Loucy (cell line): ENCODE measurements around the gene SLC25A6.

Experiments used
- H2AFZ ChIP-seq: fragments of 200-600 bp; sonication (generic); 2 replicates; pipeline ENCODE4 v1.6.0; 2016; ENCODE audit warnings: antibody characterized with exemption, mild to moderate bottlenecking, low read length, moderate library complexity
- H3F3A ChIP-seq: fragments of 200-600 bp; 2 replicates; pipeline ENCODE4 v1.6.0; 2016; ENCODE audit warnings: antibody characterized with exemption, low read depth, mild to moderate bottlenecking
- H3K27me3 ChIP-seq: fragments of 200-600 bp; sonication (generic); 2 replicates; pipeline ENCODE4 v1.6.1; 2014; ENCODE audit warnings: low read length, mild to moderate bottlenecking; ENCODE audit not compliant: insufficient read depth, poor library complexity, severe bottlenecking
- H3K36me3 ChIP-seq: fragments of 200-600 bp; sonication (generic); 2 replicates; pipeline ENCODE4 v1.6.1; 2016; ENCODE audit warnings: low read length; ENCODE audit not compliant: insufficient read depth
- H3K4me1 ChIP-seq: fragments of 200-600 bp; sonication (generic); 2 replicates; pipeline ENCODE4 v1.5.1; 2014; ENCODE audit warnings: low read length, mild to moderate bottlenecking; ENCODE audit not compliant: insufficient read depth, poor library complexity, severe bottlenecking
- H3K4me2 ChIP-seq: fragments of 200-600 bp; sonication (generic); 2 replicates; pipeline ENCODE4 v1.6.0; 2014; ENCODE audit warnings: antibody characterized with exemption, low read length, low read depth, mild to moderate bottlenecking; ENCODE audit not compliant: poor library complexity, severe bottlenecking
- H3K4me3 ChIP-seq: fragments of 200-600 bp; sonication (generic); 2 replicates; pipeline ENCODE4 v1.5.1; 2014; ENCODE audit warnings: low read length, mild to moderate bottlenecking, mixed read lengths; ENCODE audit not compliant: poor library complexity, severe bottlenecking
- H3K79me2 ChIP-seq: fragments of 200-600 bp; sonication (generic); 2 replicates; pipeline ENCODE4 v1.6.1; 2014; ENCODE audit warnings: low read length; ENCODE audit not compliant: insufficient read depth
- H3K9ac ChIP-seq: fragments of 200-600 bp; sonication (generic); 2 replicates; pipeline ENCODE4 v1.6.0; 2014; ENCODE audit warnings: mild to moderate bottlenecking, low read depth, low read length, moderate library complexity; ENCODE audit not compliant: poor library complexity, severe bottlenecking
- H3K9me2 ChIP-seq: fragments of 200-600 bp; sonication (generic); replicated peaks from 2 replicates; pipeline ENCODE4 v1.6.1; 2016; ENCODE audit warnings: low read depth, low read length, mixed read lengths
- H3K9me3 ChIP-seq: fragments of 200-600 bp; sonication (generic); 2 replicates; pipeline ENCODE4 v1.6.1; 2014; ENCODE audit warnings: mild to moderate bottlenecking, antibody characterized with exemption, low read length, low read depth; ENCODE audit not compliant: insufficient read depth
- H4K20me1 ChIP-seq: fragments of 200-600 bp; sonication (generic); 2 replicates; pipeline ENCODE4 v1.6.0; 2014; ENCODE audit warnings: antibody characterized with exemption, low read length, mild to moderate bottlenecking; ENCODE audit not compliant: insufficient read depth, poor library complexity, severe bottlenecking
- EZH2phosphoT487 ChIP-seq: fragments of 200-600 bp; IDR thresholded peaks from 2 replicates; pipeline ENCODE4 v1.6.1; 2018; ENCODE audit warnings: antibody characterized with exemption, mild to moderate bottlenecking, moderate library complexity, borderline replicate concordance
- TF ChIP-seq, protein P1 (sequence below): fragments of 200-600 bp; sonication (generic); conservative IDR thresholded peaks from 2 replicates; pipeline ENCODE4 v1.5.1; 2014; ENCODE audit warnings: mild to moderate bottlenecking, antibody characterized with exemption, low read length

SLC25A6 gene

DNA sequence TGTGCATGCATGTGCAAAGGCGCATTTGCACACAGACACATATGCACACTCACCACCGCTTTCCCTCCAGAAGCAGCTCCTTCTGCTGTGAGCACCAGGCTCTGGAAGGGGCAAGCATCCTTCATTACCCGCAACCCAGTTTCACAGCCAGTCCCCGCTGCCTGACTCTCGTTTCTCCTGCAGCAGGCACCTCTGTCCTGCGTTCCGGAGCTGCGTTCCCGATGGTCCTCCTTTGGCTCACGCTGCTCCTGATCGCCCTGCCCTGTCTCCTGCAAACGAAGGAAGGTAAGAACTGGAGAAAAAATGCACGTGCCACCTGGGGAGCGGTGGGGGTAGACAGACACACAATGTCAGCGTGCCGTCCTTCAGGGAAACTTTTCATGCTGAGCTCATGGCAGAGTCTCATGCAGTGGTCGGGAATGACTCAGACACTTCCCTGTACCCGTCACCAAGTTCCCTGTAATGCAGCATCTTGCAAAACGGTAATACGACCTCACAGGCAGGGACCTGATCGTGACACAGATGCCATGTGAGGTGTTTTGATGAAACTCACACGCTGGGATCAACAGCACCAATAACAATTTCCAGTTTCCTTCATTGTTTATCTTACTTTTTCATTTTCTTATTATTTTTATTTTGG is 50.2 kb downstream of the SLC25A6 start:
- Histone ChIP-seq H3K27me3 (no peaks in the 10 kb centered on the region), H2AFZ (no peak overlapping the region), H3K9me2 (no peaks in the 10 kb centered on the region), H3K9ac (no peak overlapping the region), H3K9me3 (no peaks in the 10 kb centered on the region), H3K79me2 (no peaks in the 10 kb centered on the region), H3K36me3 (no peaks in the 10 kb centered on the region), H4K20me1 (no peaks in the 10 kb centered on the region), H3F3A (no peaks in the 10 kb centered on the region), H3K4me2 (no peak overlapping the region), H3K4me1 (no peaks in the 10 kb centered on the region), H3K4me3 (no peak overlapping the region)
- TF ChIP-seq, protein P1, sequence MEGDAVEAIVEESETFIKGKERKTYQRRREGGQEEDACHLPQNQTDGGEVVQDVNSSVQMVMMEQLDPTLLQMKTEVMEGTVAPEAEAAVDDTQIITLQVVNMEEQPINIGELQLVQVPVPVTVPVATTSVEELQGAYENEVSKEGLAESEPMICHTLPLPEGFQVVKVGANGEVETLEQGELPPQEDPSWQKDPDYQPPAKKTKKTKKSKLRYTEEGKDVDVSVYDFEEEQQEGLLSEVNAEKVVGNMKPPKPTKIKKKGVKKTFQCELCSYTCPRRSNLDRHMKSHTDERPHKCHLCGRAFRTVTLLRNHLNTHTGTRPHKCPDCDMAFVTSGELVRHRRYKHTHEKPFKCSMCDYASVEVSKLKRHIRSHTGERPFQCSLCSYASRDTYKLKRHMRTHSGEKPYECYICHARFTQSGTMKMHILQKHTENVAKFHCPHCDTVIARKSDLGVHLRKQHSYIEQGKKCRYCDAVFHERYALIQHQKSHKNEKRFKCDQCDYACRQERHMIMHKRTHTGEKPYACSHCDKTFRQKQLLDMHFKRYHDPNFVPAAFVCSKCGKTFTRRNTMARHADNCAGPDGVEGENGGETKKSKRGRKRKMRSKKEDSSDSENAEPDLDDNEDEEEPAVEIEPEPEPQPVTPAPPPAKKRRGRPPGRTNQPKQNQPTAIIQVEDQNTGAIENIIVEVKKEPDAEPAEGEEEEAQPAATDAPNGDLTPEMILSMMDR: no peak
- no peak for TF ChIP-seq EZH2phosphoT487

DNA sequence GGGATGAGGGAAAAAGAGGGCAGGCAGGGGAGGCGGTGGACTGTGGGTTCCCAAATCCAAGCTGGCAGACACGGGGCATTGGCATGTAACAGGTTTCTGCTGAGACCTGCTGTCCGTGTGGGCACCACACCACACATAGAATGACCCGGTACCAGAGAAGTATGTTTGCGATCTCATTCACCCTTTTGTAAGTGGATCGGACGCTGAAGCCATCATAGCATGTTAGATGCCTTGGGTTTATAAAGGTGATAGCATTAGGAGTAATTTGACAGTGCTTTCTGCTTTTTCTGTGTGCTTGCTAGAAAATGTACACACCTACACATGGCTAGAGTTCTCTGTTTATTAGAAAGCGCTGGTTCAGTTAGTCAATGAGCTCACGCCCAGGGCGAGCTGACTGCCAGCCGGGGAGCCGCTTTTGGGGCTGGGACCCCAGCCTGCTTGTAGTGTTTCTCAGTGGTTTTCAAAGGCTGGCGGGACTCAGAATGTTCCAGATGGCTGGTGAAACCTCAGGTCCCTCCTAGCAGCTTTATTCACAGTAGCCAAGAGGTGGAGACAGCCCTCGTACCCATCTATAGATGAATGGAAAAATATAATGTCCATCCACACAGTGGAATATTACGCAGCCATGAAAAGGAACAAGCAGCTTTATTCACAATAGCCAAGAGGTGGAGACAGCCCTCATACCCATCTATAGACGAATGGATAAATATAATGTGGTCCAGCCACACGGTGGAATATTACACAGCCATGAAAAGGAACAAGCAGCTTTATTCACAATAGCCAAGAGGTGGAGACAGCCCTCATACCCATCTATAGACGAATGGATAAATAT is 54.7 kb downstream of the SLC25A6 start:
- Histone ChIP-seq H3K9ac (no peak overlapping the region), H3K4me2 (no peak overlapping the region), H3K27me3 (no peaks in the 10 kb centered on the region), H3K9me2 (no peaks in the 10 kb centered on the region), H3K4me3 (no peak overlapping the region), H4K20me1 (no peaks in the 10 kb centered on the region), H3K9me3 (no peaks in the 10 kb centered on the region), H3F3A (no peaks in the 10 kb centered on the region), H3K79me2 (no peaks in the 10 kb centered on the region), H2AFZ (no peak overlapping the region), H3K36me3 (no peaks in the 10 kb centered on the region), H3K4me1 (no peaks in the 10 kb centered on the region)
- TF ChIP-seq, protein P1: no peak
- TF ChIP-seq EZH2phosphoT487: no peak

DNA sequence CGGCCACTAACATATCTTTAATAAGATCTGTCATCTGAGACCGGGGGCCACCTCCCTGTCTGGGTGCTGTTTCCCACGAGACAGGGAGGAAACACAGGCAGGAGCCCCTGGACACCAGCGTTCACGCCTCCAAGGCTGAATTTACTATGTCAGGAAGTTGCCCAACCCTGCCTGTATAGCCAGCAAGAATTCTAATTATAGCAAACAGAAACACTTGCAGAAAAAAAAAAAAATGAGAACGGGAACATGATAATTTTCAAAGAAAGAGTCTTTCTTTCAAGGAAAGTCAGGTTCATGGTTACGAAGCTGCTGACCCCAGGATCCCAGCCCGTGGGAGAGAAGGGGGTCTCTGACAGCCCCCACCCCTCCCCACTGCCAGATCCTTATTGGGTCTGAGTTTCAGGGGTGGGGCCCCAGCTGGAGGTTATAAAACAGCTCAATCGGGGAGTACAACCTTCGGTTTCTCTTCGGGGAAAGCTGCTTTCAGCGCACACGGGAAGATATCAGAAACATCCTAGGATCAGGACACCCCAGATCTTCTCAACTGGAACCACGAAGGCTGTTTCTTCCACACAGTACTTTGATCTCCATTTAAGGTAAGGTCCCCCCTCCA is 55.5 kb downstream of the SLC25A6 start, which contains the start of gene IL3RA:
Gene IL3RA (plus strand): TSS at position 455 of the 613 bp plus-strand sequence. CDS start 4,981 bp downstream, outside the sequence.
- TF ChIP-seq EZH2phosphoT487: no peak
- TF ChIP-seq, protein P1: no peak
- Histone ChIP-seq H3K9me2 (no peaks in the 10 kb centered on the region), H4K20me1 (no peaks in the 10 kb centered on the region), H3K9me3 (no peaks in the 10 kb centered on the region), H3K9ac (no peak within 1 kb of the TSS), H3F3A (no peaks in the 10 kb centered on the region), H3K79me2 (no peaks in the 10 kb centered on the region), H3K36me3 (no peaks in the 10 kb centered on the region), H3K27me3 (no peaks in the 10 kb centered on the region), H2AFZ (no peak within 1 kb of the TSS), H3K4me3 (no peak within 1 kb of the TSS), H3K4me2 (no peak within 1 kb of the TSS), H3K4me1 (no peaks in the 10 kb centered on the region)
